SKM-1 treated with dmso at 0.1 percent for 144 hours (cell line): ENCODE data around the gene IRS2.
"Not testable (repeated sequence)": the region's sequence is repeated elsewhere in the genome, so short reads cannot be mapped to it uniquely, and the experiment has no call there.

Experiments used
- DNase-seq: peaks from one replicate; lab custom pipeline; 2025; ENCODE audit not compliant: unreplicated experiment; lab: John Stamatoyannopoulos, UW

IRS2 gene, protein sequence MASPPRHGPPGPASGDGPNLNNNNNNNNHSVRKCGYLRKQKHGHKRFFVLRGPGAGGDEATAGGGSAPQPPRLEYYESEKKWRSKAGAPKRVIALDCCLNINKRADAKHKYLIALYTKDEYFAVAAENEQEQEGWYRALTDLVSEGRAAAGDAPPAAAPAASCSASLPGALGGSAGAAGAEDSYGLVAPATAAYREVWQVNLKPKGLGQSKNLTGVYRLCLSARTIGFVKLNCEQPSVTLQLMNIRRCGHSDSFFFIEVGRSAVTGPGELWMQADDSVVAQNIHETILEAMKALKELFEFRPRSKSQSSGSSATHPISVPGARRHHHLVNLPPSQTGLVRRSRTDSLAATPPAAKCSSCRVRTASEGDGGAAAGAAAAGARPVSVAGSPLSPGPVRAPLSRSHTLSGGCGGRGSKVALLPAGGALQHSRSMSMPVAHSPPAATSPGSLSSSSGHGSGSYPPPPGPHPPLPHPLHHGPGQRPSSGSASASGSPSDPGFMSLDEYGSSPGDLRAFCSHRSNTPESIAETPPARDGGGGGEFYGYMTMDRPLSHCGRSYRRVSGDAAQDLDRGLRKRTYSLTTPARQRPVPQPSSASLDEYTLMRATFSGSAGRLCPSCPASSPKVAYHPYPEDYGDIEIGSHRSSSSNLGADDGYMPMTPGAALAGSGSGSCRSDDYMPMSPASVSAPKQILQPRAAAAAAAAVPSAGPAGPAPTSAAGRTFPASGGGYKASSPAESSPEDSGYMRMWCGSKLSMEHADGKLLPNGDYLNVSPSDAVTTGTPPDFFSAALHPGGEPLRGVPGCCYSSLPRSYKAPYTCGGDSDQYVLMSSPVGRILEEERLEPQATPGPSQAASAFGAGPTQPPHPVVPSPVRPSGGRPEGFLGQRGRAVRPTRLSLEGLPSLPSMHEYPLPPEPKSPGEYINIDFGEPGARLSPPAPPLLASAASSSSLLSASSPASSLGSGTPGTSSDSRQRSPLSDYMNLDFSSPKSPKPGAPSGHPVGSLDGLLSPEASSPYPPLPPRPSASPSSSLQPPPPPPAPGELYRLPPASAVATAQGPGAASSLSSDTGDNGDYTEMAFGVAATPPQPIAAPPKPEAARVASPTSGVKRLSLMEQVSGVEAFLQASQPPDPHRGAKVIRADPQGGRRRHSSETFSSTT (N-terminal part only)

DNA sequence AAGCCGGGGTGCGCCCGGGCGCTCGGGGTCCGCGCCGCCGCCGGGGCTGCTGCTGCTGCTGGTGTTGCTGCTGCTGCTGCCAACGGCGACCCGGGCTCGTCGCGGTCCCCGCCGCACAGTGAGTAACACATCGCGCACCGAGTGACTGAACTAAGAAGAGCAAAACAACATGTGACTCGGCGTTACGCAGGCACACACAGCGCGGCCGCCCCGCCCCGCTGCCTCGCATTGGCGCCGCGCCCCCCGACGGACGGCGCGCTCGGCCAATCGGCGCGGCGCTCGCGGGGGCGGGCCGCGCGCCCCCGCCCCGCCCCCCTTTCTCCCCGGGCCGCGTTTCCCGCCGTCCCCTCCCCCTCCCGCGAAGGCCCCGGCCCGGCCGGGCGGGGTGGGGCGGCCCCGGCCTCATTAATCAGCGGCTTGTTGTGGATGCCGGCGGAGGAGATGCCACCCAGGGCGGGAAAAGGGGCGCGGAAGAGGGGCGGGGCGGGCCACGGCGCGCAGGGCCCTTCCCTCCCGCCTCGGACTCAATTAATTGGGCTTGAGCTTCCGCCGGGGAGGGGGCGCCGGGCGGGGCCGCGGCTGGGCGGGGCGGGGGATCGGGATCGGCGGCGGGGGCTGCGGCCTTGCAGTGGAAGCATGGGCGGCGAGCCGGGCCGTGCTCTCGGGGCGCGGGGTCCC is at the start of gene IRS2:
Gene IRS2 (minus strand): TSS at position 127 of the 678 bp plus-strand sequence. CDS start 530 bp downstream, outside the sequence.
- DNase-seq: peak; percentile 91

DNA sequence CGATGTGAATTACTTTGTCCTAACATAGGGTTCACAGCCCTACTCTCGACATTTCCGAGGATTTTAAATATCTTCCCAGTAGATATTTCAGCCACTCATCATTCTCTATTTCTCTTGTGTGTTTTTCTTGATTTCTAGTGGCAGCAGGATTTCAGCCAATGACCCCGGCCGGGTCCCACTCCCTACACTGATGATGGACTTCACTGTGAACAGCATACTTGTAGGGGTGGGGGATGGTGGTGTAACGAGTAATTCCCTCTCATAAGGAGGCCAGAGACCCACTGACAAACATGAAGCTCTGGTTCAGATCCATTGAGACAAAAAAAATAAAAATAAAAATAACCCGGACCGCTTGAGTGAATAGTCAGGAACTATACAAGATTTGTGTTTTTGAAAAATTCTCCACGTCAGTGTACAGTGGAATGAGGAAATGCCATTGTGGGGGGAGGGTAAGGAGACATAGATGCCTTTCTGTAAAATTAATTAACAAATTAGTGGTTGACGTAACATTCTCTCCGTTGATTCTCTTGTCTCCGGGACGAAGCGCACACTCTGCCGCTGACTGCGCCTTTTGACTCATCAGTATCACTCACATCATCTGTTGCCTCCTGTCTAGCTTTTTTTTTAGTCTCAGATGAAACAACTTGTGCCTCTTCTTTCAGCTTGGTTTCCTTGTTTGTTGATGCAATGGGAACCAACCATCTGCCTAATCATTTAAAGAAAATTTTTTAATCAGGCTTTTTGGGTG is 48.8 kb upstream of the IRS2 start:
- DNase-seq: no peak

DNA sequence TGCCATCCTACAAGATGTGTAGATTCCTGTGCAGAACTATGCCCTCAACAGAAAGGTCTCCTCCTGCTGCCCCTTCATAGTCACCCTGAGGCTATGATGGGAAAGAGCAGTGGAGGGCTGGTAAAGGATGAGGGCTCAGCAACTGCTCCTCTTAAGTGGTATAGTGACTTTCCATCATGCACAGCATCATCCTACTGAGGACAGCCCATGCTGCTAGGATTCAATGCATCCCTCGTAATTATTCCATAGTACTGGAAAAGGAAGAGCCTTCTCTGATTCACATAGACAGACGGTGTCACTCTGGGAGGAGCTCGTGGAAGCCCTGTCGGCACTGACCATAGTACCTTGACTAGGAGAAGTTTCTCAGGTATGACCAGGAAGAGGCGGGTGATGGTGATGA is 47.6 kb upstream of the IRS2 start:
- DNase-seq: no peak

DNA sequence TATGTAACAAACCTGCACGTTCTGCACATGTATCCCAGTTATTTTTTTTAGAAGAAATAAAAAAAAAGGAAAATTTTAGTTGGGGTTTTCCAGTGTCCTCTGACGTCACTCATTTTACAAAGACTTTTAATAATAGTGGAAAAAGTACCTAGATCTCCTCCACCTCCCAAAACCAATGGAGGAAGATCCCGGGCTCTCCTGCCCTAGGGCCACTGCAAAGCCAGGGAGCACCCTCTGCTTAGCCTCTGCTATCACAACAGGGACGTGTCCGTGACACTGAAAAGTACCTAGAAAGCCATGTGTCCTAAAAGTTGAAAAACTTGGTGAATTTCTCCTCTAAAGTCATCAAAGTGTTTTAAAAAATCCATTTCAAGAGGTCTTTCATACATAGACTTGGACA is 46.7 kb upstream of the IRS2 start:
- no peak for DNase-seq

DNA sequence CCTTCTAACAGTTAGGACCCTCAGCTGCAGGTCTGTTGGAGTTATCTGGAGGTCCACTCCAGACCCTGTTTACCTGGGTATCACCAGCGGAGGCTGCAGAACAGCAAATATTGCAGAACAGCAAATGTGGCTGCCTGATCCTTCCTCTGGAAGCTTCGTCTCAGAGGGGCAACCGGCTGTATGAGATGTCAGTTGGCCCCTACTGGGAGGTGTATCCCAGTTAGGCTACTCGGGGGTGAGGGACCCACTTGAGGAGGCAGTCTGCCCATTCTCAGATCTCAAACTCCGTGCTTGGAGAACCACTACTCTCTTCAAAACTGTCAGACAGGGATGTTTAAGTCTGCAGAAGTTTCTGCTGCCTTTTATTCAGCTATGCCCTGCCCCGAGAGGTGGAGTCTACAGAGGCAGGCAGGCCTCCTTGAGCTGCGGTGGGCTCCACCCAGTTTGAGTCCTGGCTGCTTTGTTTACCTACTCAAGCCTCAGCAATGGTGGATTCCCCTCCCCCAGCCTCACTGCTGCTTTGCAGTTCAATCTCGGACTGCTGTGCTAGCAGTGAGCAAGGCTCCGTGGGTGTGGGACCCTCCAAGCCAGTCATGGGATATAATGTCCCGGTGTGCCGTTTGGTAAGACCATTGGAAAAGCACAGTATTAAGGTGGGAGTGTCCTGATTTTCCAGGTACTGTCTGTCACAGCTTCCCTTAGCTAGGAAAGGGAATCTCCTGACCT is 42.4 kb upstream of the IRS2 start:
- not testable (repeated sequence) for DNase-seq

DNA sequence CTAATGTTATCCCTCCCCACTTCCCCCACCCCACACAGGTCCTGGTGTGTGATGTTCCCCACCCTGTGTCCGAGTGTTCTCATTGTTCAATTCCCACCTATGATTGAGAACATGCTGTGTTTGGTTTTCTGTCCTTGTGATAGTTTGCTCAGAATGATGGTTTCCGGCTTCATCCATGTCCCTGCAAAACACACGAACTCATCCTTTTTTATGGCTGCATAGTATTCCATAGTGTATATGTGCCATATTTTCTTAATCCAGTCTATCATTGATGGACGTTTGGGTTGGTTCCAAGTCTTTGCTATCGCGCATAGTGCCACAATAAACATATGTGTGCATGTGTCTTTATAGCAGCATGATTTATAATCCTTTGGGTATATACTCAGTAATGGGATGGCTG is 36.8 kb upstream of the IRS2 start:
- DNase-seq: not testable (repeated sequence)

DNA sequence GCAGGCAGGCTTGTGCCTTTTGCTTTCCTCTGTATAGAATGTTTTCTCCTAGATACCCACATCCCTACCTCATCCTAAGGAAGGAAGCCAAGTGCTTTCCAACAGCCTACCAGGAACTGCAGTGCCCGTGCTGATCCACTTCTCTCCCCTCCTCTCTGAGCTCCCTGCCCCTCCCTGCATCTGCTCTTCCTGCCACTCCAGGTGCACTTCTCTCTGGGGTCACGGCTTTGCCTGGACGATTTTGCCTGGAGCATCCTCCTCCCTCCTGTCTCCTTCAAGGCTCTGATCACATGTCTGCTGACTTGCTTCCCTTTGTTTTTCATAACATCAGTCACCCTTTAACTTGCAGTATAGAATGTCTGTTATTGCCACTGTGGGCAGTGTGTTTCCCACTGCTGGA is 34.7 kb upstream of the IRS2 start:
- DNase-seq: no peak

DNA sequence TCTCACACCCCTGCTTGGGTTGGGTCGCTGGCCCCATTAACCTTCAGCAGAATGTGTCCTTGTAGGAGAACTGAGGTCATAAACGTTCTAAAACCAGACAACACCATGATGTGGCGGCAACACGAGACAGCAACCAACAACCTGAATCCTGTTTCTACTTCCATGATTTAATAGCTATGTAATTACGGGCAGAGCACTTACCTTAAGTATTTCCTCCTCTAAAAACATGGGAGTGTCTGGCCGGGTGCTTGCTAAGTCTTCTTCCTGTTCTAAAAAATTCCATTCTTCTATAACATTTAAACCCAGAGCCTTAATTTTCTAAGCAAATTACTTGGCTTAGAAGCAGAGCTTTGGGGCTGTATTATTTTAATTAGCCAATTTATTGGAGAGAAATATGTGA is 33.5 kb upstream of the IRS2 start:
- DNase-seq: no peak

DNA sequence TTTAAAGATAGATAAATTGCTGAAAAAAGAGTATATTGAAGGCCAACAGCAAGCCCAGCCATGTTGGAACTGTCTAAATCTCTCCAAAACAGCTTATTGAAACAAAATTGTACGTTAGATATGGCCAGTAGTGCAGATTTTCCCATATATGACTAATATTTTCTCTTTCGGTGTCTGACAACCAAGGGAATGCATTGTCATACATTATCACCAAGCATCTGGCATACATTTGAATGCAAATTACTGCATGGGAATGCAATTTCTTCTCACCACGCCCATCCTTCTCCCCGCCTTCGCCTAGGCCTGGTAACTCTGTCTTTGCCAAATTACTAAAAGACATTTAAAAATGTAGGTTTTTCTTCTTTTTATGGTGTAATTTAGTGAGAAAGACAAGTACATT is 32.5 kb upstream of the IRS2 start:
- DNase-seq: no peak

DNA sequence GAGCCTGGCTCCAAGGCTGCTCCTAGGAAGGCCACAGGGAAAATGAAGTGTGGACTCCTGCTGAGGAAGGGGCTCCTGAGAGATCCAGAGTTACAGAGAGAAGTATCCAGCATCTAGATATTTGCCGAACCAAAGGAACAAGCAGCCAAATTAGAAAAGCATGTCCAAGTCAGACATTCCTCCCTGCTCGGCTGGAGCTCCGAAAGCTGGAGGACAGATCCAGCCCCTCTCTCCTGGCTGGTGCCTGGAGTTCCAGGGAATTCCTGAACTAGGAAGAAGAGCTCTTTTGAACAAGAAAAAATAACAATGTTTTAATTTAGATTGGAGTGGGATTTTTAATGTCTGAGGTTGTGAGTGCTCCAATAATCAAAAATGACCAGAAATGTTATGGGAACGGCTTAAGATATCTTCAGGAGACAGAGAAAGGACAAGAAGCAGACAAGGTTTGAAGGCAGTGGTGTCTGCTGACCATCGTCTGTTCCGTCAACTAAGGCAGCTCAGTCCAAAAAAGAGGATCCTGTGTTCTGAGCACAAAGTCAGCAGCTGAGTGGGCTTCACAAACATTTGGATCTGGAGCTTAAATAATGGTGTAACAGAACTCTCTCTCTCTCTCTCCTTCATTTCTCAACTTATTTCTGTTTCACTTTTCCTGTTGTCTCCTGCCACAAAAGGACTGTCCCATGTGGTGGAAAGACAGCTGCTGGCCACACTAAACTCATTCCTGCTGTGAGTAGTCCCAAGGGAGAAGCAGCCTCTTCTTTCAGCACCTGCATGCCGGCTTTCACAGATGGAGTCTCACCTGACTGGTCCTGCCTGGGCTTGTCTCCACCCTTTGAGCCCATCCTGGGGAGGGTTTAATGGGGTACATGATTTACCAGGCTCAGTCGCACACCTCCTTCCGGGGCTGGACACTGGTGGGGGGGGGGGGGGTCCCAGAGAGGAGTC is 31.5 kb upstream of the IRS2 start:
- no peak for DNase-seq

DNA sequence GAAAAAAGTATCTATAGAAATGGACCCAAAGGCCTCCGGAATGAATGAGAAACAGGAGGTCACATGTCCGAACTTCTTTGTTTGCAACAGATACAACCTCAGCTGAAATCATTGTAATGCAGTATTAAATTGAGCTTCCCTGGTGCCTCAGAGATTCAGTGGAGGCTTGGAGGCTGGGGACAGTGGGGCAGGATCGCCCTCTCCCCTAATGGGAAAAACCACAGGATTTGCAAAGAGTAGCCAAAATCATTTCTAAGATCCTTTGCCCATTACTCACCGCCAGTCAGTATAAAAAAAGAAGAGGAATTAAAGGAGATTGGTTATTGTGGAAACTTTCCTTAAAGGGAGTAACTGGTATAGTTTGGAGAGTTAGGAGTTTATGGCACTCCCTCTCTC is 30.4 kb upstream of the IRS2 start:
- no peak for DNase-seq

DNA sequence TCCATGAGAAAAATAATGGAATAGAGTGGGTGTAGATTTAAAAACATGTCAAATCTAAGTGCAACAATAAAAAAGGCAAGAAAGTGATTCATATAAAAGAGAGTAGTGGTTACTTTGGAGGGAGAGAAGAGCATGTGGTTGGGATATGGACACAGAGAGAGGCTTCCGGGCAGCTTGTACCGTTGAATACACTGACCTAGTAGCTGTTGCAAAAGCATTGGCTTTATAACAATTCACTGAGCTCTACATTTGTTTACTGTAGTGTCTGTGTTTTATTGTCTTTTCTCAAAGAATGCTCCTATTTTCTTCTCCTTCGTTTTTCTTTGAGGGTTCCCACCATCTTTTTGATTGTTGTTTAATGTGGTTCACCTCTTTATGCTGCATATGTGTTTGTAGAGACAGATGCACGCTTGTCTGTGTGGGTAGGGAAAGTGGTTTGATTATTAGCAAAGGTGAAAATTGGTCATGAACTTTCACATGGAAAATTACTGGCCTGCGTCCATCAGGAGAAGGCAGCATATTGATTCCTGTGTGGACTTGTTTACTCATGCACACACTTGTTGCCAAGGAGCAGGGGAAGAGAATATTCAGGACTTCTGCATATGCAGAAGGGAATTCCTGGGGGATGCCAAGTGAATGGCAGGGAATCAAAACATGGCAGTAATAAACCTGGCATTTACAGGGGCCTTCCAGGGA is 29.9 kb upstream of the IRS2 start:
- no peak for DNase-seq

DNA sequence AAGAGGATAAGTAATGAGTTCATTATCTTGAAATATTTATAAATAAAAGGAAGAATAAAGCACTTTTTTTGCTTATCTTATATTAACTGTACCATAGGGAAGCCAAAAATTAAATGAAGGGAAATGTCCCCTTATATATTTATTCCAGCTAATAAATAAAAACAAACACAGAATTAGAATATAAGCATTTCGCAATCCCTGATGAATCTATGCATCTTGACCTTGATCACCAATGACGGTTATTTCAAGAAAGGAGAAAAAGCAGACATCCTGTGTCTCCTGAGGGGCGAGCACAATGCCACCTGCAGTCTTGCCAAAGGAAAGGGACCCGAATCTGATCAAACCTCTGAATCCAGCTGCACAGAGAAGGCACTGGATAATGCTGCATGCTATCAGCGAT is 29.3 kb upstream of the IRS2 start:
- no peak for DNase-seq

DNA sequence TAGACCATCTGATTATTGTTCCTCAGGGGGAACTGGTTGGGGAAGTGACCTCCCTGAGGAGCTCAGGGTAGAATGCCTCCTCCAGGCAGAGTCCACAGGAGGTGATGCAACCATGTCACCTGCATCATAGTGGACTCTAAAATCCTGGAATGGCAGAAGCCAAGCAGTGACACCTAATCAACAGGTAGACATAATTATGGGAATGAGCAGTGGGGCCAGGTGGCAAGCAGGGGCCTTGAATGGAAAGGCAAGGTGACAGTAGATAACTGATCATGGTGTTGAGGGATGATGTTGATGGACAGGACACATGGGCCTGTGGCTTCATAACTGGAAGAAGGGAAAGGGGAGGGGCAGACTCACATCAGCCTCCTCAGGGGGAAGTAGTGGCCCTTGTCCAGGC is 27.3 kb upstream of the IRS2 start:
- DNase-seq: no peak

DNA sequence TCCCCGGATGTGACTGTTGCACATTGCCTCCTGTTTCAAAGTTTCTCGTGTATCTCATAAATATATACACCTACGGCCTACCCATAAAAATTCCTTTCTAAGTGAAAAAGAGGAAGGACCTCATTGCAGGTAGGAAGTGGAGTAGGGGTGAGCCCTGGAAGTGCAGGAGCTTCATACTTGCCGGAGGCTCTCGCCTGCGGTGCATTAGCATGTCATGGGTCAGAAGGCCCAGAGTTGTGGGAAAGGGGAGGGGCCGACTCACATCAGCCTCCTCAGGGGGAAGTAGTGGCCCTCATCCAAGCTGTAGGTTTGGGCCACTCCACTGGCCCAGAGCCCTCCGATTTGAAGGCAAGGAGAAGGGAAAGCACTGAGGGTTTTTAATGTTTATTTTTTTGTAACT is 26.0 kb upstream of the IRS2 start:
- DNase-seq: no peak

DNA sequence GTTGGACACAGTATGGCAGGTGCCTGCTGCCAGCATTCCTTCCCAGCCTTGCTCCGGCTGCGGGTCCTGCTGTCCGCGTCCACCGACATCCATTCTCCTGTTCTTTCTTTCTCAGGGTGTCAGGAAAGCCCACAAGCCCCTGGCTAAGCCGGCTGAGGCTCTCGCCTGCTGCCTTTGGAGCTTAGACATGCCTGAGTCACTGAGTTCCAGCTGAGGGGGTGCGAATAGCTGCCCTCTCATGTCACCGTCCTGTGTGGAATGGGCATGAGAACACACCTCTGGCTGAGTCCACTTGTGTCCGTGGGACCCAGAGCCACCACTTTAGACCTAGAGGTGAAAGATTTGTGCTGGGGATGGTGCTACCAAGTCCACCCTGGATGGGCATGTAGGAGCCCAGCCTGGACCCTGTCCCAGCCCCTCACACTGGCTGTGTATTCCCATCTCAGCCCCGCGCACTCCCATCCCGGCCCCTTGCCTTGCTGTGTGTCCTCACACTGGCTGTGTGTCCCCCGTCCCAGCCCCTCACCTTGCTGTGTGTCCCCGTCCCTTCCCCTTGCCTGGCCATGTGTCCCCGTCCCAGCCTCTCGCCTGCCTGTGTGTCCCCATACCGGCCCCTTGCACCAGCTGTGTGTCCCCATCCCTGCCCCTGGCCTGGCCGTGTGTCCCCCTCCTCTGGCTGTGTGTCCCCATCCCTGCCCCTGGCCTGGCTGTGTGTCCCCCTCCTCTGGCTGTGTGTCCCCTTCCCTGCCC is 24.6 kb upstream of the IRS2 start:
- DNase-seq: no peak

DNA sequence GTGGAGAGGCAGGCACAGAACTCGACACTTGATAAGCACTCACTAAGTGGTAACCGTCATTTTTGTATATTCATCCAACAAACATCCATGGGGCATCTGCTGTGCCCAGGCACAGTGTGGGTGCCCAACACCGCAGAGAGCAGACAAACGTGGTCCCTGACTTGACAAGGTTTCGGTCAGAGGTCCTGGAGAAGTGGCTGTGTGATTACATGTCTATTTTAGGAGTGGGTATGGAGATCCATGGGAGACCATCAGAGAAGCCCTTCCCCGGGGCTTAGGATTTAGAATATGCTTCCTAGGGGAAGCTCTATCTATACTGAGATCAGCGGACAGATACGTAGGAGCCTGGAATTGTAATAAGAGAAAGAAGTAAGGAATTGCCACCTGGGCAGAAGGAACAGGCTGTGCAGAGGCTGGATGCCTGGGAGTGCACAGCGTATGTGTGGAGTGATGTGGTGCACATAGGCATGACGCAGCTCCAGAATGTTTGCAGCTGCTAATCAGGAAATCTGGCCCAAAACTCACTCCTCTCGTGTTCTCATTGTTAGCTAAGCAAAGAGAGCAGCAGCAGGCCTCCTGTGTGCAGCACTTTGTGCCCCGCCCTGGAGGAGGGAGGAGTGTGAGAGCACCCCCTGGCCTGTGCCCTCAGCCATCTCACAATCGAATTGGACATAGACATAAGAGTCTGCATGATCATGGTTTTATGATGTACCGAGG is 23.0 kb upstream of the IRS2 start:
- DNase-seq: no peak
